Measurements from ENCODE around the gene SLC17A9. TPM values are rescaled to one million over a fixed set of nuclear protein-coding genes. Genes with fewer than 3 reads are reported as not detected.

SLC17A9 gene
- total RNA-seq, 1 experiment from 2014 or later, result 37.6 TPM

GRCh38 chr20:63005365-63005861, 52.9 kb downstream of the SLC17A9 start:
- Histone ChIP-seq H3K4me3 (replicated peaks in 1 of 2; ENCODE audit: low read depth in 1 of 2, low read length in 2 of 2) (no peak overlapping the region), H3K9ac (ENCODE audit: low read length) (no peak overlapping the region), H3K9me2 (ENCODE audit: insufficient read depth) (no peaks in the 10 kb centered on the region; the same call in 1 of the 2 replicates), H3K36me3 (ENCODE audit: control insufficient read depth in 1 of 2, insufficient read depth in 2 of 2, low read length in 2 of 2) (no peaks in the 10 kb centered on the region), H3K4me1 (ENCODE audit: control insufficient read depth in 1 of 2, insufficient read depth in 2 of 2, low read length in 2 of 2) (peaks cover 0 to 9% of the 10 kb centered on the region in 2 experiments; a peak in 1 of 4 replicates), H4K20me1 (ENCODE audit: insufficient read depth) (no peaks in the 10 kb centered on the region), H3K27ac (ENCODE audit: low read depth, low read length) (no peak overlapping the region), H3K9me3 (ENCODE audit: control insufficient read depth in 1 of 2, insufficient read depth in 1 of 2, low read depth in 1 of 2, low read length in 2 of 2) (no peaks in the 10 kb centered on the region), H3K4me2 (ENCODE audit: low read length) (no peak overlapping the region), H2AFZ (ENCODE audit: low read depth, low read length, poor library complexity, severe bottlenecking) (no peak overlapping the region), H3K79me2 (ENCODE audit: insufficient read depth, low read length) (no peaks in the 10 kb centered on the region), H3K27me3 (ENCODE audit: insufficient read depth, low read length) (no peaks in the 10 kb centered on the region)
- ATAC-seq (no peak), DNase-seq (ENCODE audit: low read depth, low spot score) (no peak)
- intact Hi-C loops (cut with micrococcal nuclease), result no loop called here
- ChIA-PET POLR2A (no interaction called here), RAD21 (ENCODE audit: low non-redundant PET in 1 of 2, low total read pairs in 2 of 2, uncharacterized antibody in 2 of 2, unreplicated experiment in 2 of 2) (no interaction called here), CTCF (no interaction called here)
- TF ChIP-seq ELF1 (IDR thresholded peaks at IDR 0.05; ENCODE audit: borderline replicate concordance, low read depth), result no peak
- no peak for TF ChIP-seq YY1 (IDR thresholded peaks at IDR 0.05; ENCODE audit: extremely low read depth, insufficient replicate concordance, low read depth, low read length)
- TF ChIP-seq CBX3 (IDR thresholded peaks at IDR 0.05; ENCODE audit: low read depth), result no peak
- TF ChIP-seq EGR1 (IDR thresholded peaks at IDR 0.05; ENCODE audit: low read depth), result no peak
- TF ChIP-seq ZNF274 (IDR thresholded peaks at IDR 0.05; ENCODE audit: low read depth, low read length), result no peak
- no peak for TF ChIP-seq ATF3 (IDR thresholded peaks at IDR 0.05)
- TF ChIP-seq POLR2A (IDR thresholded peaks at IDR 0.05; ENCODE audit: borderline replicate concordance, extremely low read depth, insufficient read depth, insufficient read length), result no peak
- no peak for TF ChIP-seq SRF (IDR thresholded peaks at IDR 0.05; ENCODE audit: low read depth)
- no peak for TF ChIP-seq RAD21 (IDR thresholded peaks at IDR 0.05; ENCODE audit: low read depth)
- no peak for TF ChIP-seq REST (IDR thresholded peaks at IDR 0.05; ENCODE audit: low read depth)
- no peak for TF ChIP-seq CEBPB (IDR thresholded peaks at IDR 0.05; ENCODE audit: low read depth)
- TF ChIP-seq JUND (IDR thresholded peaks at IDR 0.05), result no peak
- no peak for TF ChIP-seq FOSL1 (IDR thresholded peaks at IDR 0.05; ENCODE audit: low read depth)
- no peak for TF ChIP-seq SIN3A (IDR thresholded peaks at IDR 0.05; ENCODE audit: low read depth)
- TF ChIP-seq TCF7L2 (IDR thresholded peaks at IDR 0.05; ENCODE audit: borderline replicate concordance, extremely low read depth, insufficient read depth, insufficient read length), result no peak
- no TSS peak for BruUV-seq (replicated peaks)
